ENCODE data around the gene CCDC154. TPM values are rescaled to one million over a fixed set of nuclear protein-coding genes. Genes with fewer than 3 reads are reported as not detected.
"Not testable (repeated sequence)": the region's sequence is repeated elsewhere in the genome, so short reads cannot be mapped to it uniquely, and the experiment has no call there.

The CCDC154 gene
- 0.54 TPM for total RNA-seq

GRCh38 chr16:1443980-1444729, at the start of gene CCDC154:
Gene CCDC154 (minus strand): TSS chr16:1444556. CDS start chr16:1444322, 234 bp downstream.
- no peak for DNase-seq (ENCODE audit: low read depth in 2 of 3, low spot score in 2 of 3)

- DNase-seq (ENCODE audit: low read depth in 2 of 3, low spot score in 2 of 3), result peak in 1 of 3 donors; percentile 26
Observed at GRCh38 chr16:1493746-1494094, 49.4 kb upstream of the CCDC154 start.

- DNase-seq (ENCODE audit: low read depth in 2 of 3, low spot score in 2 of 3), result peak; percentile 80 to 86 (median 82)
Observed at GRCh38 chr16:1492923-1493745, 48.8 kb upstream of the CCDC154 start, which contains the start of gene TELO2. Gene TELO2 (plus strand): TSS chr16:1493360. CDS start chr16:1494282, 922 bp downstream.

GRCh38 chr16:1492082-1492922, 47.9 kb upstream of the CCDC154 start:
- DNase-seq (ENCODE audit: low read depth in 2 of 3, low spot score in 2 of 3), result no peak

- DNase-seq (ENCODE audit: low read depth in 2 of 3, low spot score in 2 of 3), result no peak
Observed at GRCh38 chr16:1491327-1491726, 47.0 kb upstream of the CCDC154 start.

- DNase-seq (ENCODE audit: low read depth in 2 of 3, low spot score in 2 of 3), result no peak
Observed at GRCh38 chr16:1489077-1489476, 44.7 kb upstream of the CCDC154 start.

- no peak for DNase-seq (ENCODE audit: low read depth in 2 of 3, low spot score in 2 of 3)
Observed at GRCh38 chr16:1488619-1489018, 44.3 kb upstream of the CCDC154 start, which contains the start of gene PTX4. Gene PTX4 (minus strand): TSS chr16:1488944. CDS start chr16:1488909, 35 bp downstream.

- DNase-seq (ENCODE audit: low read depth in 2 of 3, low spot score in 2 of 3), result no peak
Observed at GRCh38 chr16:1488054-1488601, 43.8 kb upstream of the CCDC154 start.

GRCh38 chr16:1487395-1488053, 43.2 kb upstream of the CCDC154 start:
- no peak for DNase-seq (ENCODE audit: low read depth in 2 of 3, low spot score in 2 of 3)

GRCh38 chr16:1486551-1487390, 42.4 kb upstream of the CCDC154 start:
- DNase-seq (ENCODE audit: low read depth in 2 of 3, low spot score in 2 of 3), result no peak

- DNase-seq (ENCODE audit: low read depth in 2 of 3, low spot score in 2 of 3), result no peak
Observed at GRCh38 chr16:1485847-1486496, 41.6 kb upstream of the CCDC154 start.

- no peak for DNase-seq (ENCODE audit: low read depth in 2 of 3, low spot score in 2 of 3)
Observed at GRCh38 chr16:1481906-1482835, 37.8 kb upstream of the CCDC154 start.

GRCh38 chr16:1478937-1479336, 34.6 kb upstream of the CCDC154 start:
- not testable (repeated sequence) for DNase-seq (ENCODE audit: low read depth in 2 of 3, low spot score in 2 of 3)

GRCh38 chr16:1477033-1477432, 32.7 kb upstream of the CCDC154 start:
- no peak for DNase-seq (ENCODE audit: low read depth in 2 of 3, low spot score in 2 of 3)

GRCh38 chr16:1475552-1476114, 31.3 kb upstream of the CCDC154 start:
- DNase-seq (ENCODE audit: low read depth in 2 of 3, low spot score in 2 of 3), result no peak

GRCh38 chr16:1474796-1475551, 30.6 kb upstream of the CCDC154 start, which contains the start of gene CLCN7:
Gene CLCN7 (minus strand): TSS chr16:1475028. CDS start chr16:1474974, 54 bp downstream.
- peak; percentile 71 to 90 (median 83) for DNase-seq (ENCODE audit: low read depth in 2 of 3, low spot score in 2 of 3)

All from hematopoietic multipotent progenitor cell (in vitro differentiated cells).